Subcutaneous abdominal adipose tissue (tissue), 5 donors: ENCODE results near the gene MZT1.

ENCODE experiments used
- H3K27ac ChIP-seq: one replicate; pipeline ENCODE4 v1.7.0; 2013; ENCODE audit warnings: low read depth, mild to moderate bottlenecking, inconsistent platforms, low read length, moderate library complexity
- H3K27me3 ChIP-seq, 5 donors: one replicate each; pipeline ENCODE4 v1.7.0; 2013; ENCODE audit warnings: low read length in 5 of 5, inconsistent platforms in 1 of 5; ENCODE audit not compliant: control insufficient read depth in 5 of 5, insufficient read depth in 4 of 5
- H3K36me3 ChIP-seq, 5 donors: one replicate each; pipeline ENCODE4 v1.7.0; 2013; ENCODE audit warnings: low read length in 5 of 5; ENCODE audit not compliant: control insufficient read depth in 5 of 5, insufficient read depth in 5 of 5
- H3K4me1 ChIP-seq, 5 donors: one replicate each; pipeline ENCODE4 v1.7.0; 2013; ENCODE audit warnings: low read length in 5 of 5, mild to moderate bottlenecking in 3 of 5, moderate library complexity in 1 of 5; ENCODE audit not compliant: control insufficient read depth in 5 of 5, insufficient read depth in 5 of 5
- H3K4me3 ChIP-seq, 5 donors: one replicate each; pipeline ENCODE4 v1.7.0; 2013; ENCODE audit warnings: low read length in 5 of 5, low read depth in 1 of 5
- H3K9ac ChIP-seq, 5 donors: one replicate each; pipeline ENCODE4 v1.7.0; 2013; ENCODE audit warnings: low read length in 5 of 5, mild to moderate bottlenecking in 4 of 5, moderate library complexity in 3 of 5
- H3K9me3 ChIP-seq, 5 donors: one replicate each; pipeline ENCODE4 v1.7.0; 2013; ENCODE audit warnings: low read length in 5 of 5; ENCODE audit not compliant: control insufficient read depth in 5 of 5
- donor health status: healthy.
- donor health status: healthy.
- donor health status: healthy.
- donor health status: healthy.
- donor health status: healthy.

Gene MZT1

DNA sequence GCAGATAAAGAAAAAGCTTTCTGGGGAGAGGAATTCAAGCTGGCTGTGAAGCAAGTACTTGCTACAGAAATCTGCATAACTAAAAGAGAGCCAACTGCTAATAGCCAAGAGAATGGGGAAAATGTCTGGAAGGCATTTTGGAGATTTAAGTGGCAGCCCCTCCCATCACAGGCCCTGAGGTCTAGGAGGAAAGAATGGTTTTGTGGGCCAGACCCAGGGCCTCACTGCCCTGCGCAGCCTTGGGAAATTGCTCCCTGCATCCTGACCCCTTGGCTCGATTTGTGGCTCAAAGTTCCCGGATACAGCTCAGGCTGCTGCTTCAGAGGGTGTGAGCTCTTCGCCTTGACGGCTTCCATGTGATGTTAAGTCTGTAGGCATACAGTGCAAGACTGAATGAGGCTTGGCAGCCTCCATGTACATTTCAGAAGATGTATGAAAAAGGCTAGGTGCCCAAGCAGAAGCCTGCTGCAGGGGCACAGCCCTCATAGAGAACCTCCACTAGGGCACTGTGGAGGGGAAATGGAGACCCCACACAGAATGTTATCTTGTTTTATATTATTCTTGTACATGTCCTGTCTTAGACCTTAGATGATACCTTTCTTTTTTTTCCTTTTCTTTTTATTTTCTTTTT lies 34.4 kb downstream of the MZT1 start:
- peaks cover 0 to 5% (median 0%) of the 10 kb centered on the region in 5 donors for H3K9me3 ChIP-seq
- no peak overlapping the region for H3K4me3 ChIP-seq
- no peak overlapping the region for H3K27ac ChIP-seq
- peaks cover 0 to 5% (median 0%) of the 10 kb centered on the region in 5 donors for H3K27me3 ChIP-seq
- H3K4me1 ChIP-seq: peaks cover 0 to 7% (median 0%) of the 10 kb centered on the region in 5 donors
- H3K36me3 ChIP-seq: no peaks in the 10 kb centered on the region
- H3K9ac ChIP-seq: no peak overlapping the region

DNA sequence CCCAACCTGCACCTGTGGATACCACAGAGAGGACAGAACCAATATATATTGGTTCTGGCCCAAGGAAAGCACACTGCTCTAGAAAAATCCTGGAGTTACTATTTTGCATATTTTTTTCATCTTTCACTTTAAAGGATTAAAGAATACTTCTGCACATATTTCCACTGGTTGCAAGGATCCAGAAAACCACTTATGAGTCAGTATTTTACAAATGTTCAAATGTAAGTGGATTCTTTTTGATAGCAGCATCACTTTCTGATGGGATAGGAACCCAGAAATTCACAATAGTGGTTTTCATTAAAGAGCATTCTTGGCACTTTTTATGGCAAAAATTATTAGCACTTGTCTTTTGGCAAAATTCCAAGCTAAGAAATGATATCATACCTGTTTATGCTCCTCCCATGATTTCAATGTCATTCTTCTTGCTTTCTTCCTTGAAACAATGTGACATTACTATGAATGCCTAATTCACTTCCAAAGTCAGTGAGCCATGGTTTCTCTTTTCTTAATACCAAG lies 38.2 kb downstream of the MZT1 start:
- no peak overlapping the region for H3K9ac ChIP-seq
- no peaks in the 10 kb centered on the region for H3K27me3 ChIP-seq
- H3K4me1 ChIP-seq: peaks cover 0 to 5% (median 0%) of the 10 kb centered on the region in 5 donors
- no peak overlapping the region for H3K4me3 ChIP-seq
- peaks cover 0 to 5% (median 0%) of the 10 kb centered on the region in 5 donors for H3K9me3 ChIP-seq
- no peak overlapping the region for H3K27ac ChIP-seq
- H3K36me3 ChIP-seq: no peaks in the 10 kb centered on the region

DNA sequence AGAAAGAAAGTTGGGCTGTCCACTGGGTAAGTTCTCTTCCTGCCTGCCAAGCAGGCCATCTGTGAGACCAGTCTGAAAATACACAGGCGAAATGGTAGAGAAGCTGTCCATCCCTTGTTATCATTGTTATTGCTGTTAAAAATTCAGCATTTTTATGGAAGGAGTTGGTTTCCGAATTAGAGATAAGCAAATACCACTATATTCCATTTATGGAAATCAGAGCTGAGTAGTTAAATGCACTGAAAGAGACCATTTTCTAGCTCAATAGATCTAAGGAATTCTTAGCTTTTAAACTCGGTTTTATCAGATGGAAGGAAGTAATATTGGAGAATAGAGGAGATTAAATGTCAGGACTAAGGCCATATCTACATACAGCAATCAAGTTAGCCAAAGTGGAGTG lies 40.7 kb downstream of the MZT1 start:
- no peaks in the 10 kb centered on the region for H3K9me3 ChIP-seq
- H3K4me3 ChIP-seq: no peak overlapping the region
- H3K27ac ChIP-seq: no peak overlapping the region
- H3K9ac ChIP-seq: no peak overlapping the region
- H3K4me1 ChIP-seq: no peaks in the 10 kb centered on the region
- H3K27me3 ChIP-seq: no peaks in the 10 kb centered on the region
- no peaks in the 10 kb centered on the region for H3K36me3 ChIP-seq

DNA sequence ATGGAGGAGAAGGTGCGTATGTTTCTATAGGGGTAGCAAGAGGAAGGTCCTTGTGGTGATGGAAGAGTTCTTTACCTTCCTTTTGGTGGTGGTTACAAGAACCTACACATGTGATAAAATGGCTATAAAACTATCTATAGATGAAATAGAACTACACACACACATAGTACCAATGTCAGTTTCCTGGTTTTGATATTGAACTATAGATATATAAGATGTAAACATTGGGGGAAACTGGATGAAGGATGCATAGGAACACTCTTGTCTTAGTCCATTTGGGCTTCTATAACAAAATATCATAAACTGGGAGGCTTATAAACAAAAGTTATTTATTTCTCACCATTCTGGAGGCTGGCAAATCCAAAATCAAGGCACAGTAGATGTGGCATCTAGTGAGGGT lies 47.1 kb downstream of the MZT1 start:
- Histone ChIP-seq H3K9me3 (no peaks in the 10 kb centered on the region), H3K36me3 (no peaks in the 10 kb centered on the region), H3K4me3 (no peak overlapping the region), H3K9ac (no peak overlapping the region), H3K4me1 (no peaks in the 10 kb centered on the region), H3K27ac (no peak overlapping the region), H3K27me3 (no peaks in the 10 kb centered on the region)

DNA sequence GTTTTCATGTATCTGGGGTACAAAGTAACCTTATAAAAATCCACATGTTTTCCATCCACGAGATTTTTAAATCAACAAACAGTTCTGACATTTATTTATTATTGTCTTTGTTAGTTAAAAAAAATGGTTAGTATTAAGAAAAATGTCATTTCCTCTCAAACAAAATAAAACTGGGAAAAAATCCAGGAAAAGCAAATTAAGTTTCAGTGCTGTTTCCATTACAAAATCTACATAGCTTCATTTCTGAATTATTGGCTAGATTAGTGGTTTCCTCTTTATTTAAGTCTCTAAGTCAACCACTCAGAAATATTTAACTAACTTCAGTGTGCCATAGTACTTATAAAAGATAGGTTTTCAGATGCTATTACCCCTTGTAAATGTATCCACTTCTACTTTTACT lies 49.1 kb downstream of the MZT1 start:
- H3K4me1 ChIP-seq: no peaks in the 10 kb centered on the region
- H3K9me3 ChIP-seq: no peaks in the 10 kb centered on the region

DNA sequence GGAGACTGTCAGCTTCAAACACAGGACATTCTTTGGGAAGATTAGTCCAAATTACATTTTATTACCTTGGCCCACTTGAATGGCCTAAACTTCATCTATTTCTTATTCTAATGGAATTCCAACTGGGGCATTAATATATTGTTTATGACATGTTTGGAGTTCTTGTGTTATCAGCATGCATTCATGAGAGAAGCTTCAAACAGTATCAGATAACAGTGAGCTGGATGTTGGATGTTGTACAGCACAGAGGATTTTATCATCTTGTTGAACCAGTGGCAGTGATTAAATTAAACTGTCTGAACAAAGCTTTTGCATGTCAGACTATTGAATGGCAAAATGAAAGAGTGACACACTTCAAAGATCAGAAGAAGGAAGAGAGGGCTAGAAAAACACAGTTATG lies 50.0 kb downstream of the MZT1 start:
- H3K4me3 ChIP-seq: no peak overlapping the region
- no peaks in the 10 kb centered on the region for H3K9me3 ChIP-seq
- H3K9ac ChIP-seq: no peak overlapping the region
- H3K27ac ChIP-seq: no peak overlapping the region
- no peaks in the 10 kb centered on the region for H3K27me3 ChIP-seq
- H3K36me3 ChIP-seq: no peaks in the 10 kb centered on the region
- H3K4me1 ChIP-seq: no peaks in the 10 kb centered on the region

More for the DNA sequence above, 49.1 kb downstream of the MZT1 start:
- no peaks in the 10 kb centered on the region for H3K36me3 ChIP-seq
- no peak overlapping the region for H3K4me3 ChIP-seq
- H3K27me3 ChIP-seq: no peaks in the 10 kb centered on the region
- no peak overlapping the region for H3K9ac ChIP-seq
- no peak overlapping the region for H3K27ac ChIP-seq

DNA sequence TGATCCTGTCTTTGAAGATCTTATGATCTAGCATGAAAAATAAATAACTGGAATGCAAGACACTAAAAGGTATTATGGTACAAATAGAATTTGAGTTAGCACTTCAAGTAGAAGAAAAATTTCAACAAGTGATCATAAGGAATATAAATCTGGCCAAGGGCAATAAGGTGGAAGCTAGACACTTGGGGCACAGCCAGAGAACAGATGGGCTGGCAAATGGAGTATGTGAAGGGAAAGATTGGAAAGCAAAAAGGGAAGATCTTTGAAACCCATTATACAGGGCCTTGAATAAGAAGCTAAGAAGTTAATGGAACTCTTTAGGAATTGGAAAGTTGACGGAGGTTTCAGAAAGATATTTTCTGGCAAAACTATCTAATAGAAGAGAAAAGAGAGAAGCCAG lies 61.0 kb downstream of the MZT1 start:
- no peaks in the 10 kb centered on the region for H3K27me3 ChIP-seq
- H3K9me3 ChIP-seq: no peaks in the 10 kb centered on the region
- no peak overlapping the region for H3K4me3 ChIP-seq
- H3K27ac ChIP-seq: no peak overlapping the region
- H3K4me1 ChIP-seq: no peaks in the 10 kb centered on the region
- H3K36me3 ChIP-seq: no peaks in the 10 kb centered on the region
- no peak overlapping the region for H3K9ac ChIP-seq

DNA sequence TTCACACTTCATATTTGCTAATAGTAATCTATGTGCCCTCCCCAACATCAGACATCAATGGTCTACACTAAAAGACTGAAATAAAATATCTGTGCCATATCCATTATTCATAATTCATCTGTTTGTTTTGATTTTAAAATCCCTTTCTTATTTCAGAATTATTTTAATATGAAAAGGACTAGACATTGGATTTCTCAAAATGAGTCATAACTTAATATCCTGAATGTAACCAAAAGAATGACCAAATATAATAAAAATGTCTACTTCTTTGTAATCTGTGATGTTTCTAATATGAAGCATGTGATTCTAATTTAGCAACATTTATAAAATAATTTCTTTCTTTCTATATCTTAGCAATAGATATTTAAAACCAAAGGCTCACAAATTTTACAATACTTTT lies 64.9 kb downstream of the MZT1 start:
- Histone ChIP-seq H3K36me3 (no peaks in the 10 kb centered on the region), H3K27ac (no peak overlapping the region), H3K9me3 (no peaks in the 10 kb centered on the region), H3K4me3 (no peak overlapping the region), H3K4me1 (no peaks in the 10 kb centered on the region), H3K9ac (no peak overlapping the region), H3K27me3 (no peaks in the 10 kb centered on the region)
